Measurements from ENCODE around the gene USP35. TPM values are rescaled to one million over a fixed set of nuclear protein-coding genes. Genes with fewer than 3 reads are reported as not detected.
A peak's percentile ranks its signal among the peaks of the same experiment; 100 is the strongest.

The USP35 gene
- total RNA-seq, 2 donors from 2014 or later, result 8.0 to 8.6 TPM

GRCh38 chr11:78210000-78210608, 21.4 kb downstream of the USP35 start:
- Histone ChIP-seq H3K36me3 (peaks cover 39% of the 10 kb centered on the region), H3K27ac (no peak overlapping the region), H3K4me3 (no peak overlapping the region), H3K27me3 (no peaks in the 10 kb centered on the region), H3K4me1 (peaks cover 0 to 23% of the 10 kb centered on the region in 2 donors), H3K9me3 (no peaks in the 10 kb centered on the region)
- DNase-seq (ENCODE audit: low spot score), result no peak
- TF ChIP-seq CTCF (IDR thresholded peaks at IDR 0.05), result no peak

GRCh38 chr11:78211565-78211964, 22.8 kb downstream of the USP35 start:
- no peaks in the 10 kb centered on the region for H3K9me3 ChIP-seq
- H3K4me1 ChIP-seq, result peaks cover 0 to 23% of the 10 kb centered on the region in 2 donors
- no peaks in the 10 kb centered on the region for H3K27me3 ChIP-seq
- DNase-seq (ENCODE audit: low spot score), result no peak
- H3K36me3 ChIP-seq, result peaks cover 28% of the 10 kb centered on the region
- no peak overlapping the region for H3K4me3 ChIP-seq
- no peak overlapping the region for H3K27ac ChIP-seq
- TF ChIP-seq CTCF (IDR thresholded peaks at IDR 0.05), result no peak

- H3K4me1 ChIP-seq, result peaks cover 0 to 17% of the 10 kb centered on the region in 2 donors
- H3K9me3 ChIP-seq, result no peaks in the 10 kb centered on the region
- no peaks in the 10 kb centered on the region for H3K27me3 ChIP-seq
- H3K27ac ChIP-seq, result peak overlapping the region in 1 of 2 donors; percentile 4
- peaks cover 33% of the 10 kb centered on the region for H3K36me3 ChIP-seq
- TF ChIP-seq CTCF (IDR thresholded peaks at IDR 0.05), result no peak
- no peak for DNase-seq (ENCODE audit: low spot score)
- H3K4me3 ChIP-seq, result no peak overlapping the region
Observed at GRCh38 chr11:78212586-78213371, 24.1 kb downstream of the USP35 start.

- no peak for TF ChIP-seq CTCF (IDR thresholded peaks at IDR 0.05)
- Histone ChIP-seq H3K27me3 (no peaks in the 10 kb centered on the region), H3K9me3 (no peaks in the 10 kb centered on the region), H3K36me3 (peaks cover 42% of the 10 kb centered on the region), H3K27ac (peak overlapping the region in 1 of 2 donors; percentile 4), H3K4me3 (no peak overlapping the region), H3K4me1 (peaks cover 0 to 7% of the 10 kb centered on the region in 2 donors)
- no peak for DNase-seq (ENCODE audit: low spot score)
Observed at GRCh38 chr11:78213526-78214330, 25.0 kb downstream of the USP35 start.

GRCh38 chr11:78214331-78215194, 25.8 kb downstream of the USP35 start:
- Histone ChIP-seq H3K4me3 (no peak overlapping the region), H3K27ac (no peak overlapping the region), H3K9me3 (no peaks in the 10 kb centered on the region), H3K36me3 (peaks cover 42% of the 10 kb centered on the region), H3K4me1 (peaks cover 0 to 7% of the 10 kb centered on the region in 2 donors), H3K27me3 (no peaks in the 10 kb centered on the region)
- TF ChIP-seq CTCF (IDR thresholded peaks at IDR 0.05), result no peak
- DNase-seq (ENCODE audit: low spot score), result no peak
